Activated naive CD4-positive, alpha-beta T cell treated with anti-CD3 and anti-CD28 coated beads, Interleukin-2, amount 50 U/mL, for 24 hours (primary cell): Measurements from ENCODE around the gene GMPPA.

Experiments
- H3K27ac Mint-ChIP-seq: one replicate; pipeline ENCODE4 v1.8.0; 2021; ENCODE audit warnings: mild to moderate bottlenecking, mixed read lengths
- H3K27me3 Mint-ChIP-seq: one replicate; pipeline ENCODE4 v1.8.0; 2021; ENCODE audit warnings: mixed read lengths
- H3K36me3 Mint-ChIP-seq: one replicate; pipeline ENCODE4 v1.8.0; 2021; ENCODE audit warnings: mixed read lengths
- H3K4me1 Mint-ChIP-seq: one replicate; pipeline ENCODE4 v1.8.0; 2021; ENCODE audit warnings: mixed read lengths
- H3K4me3 Mint-ChIP-seq: one replicate; pipeline ENCODE4 v1.8.0; 2021; ENCODE audit warnings: mild to moderate bottlenecking, mixed read lengths
- H3K9me3 Mint-ChIP-seq: one replicate; pipeline ENCODE4 v1.8.0; 2021; ENCODE audit warnings: mixed read lengths

The GMPPA gene

GRCh38 chr2:219490186-219490585 lies 8.5 kb upstream of the GMPPA start:
- H3K36me3 Mint-ChIP-seq, result no peaks in the 10 kb centered on the region
- peaks cover 24% of the 10 kb centered on the region for H3K27me3 Mint-ChIP-seq
- H3K9me3 Mint-ChIP-seq, result no peaks in the 10 kb centered on the region
- H3K4me3 Mint-ChIP-seq, result no peak overlapping the region
- no peak overlapping the region for H3K27ac Mint-ChIP-seq
- no peaks in the 10 kb centered on the region for H3K4me1 Mint-ChIP-seq

- H3K4me3 Mint-ChIP-seq, result no peak overlapping the region
- H3K27ac Mint-ChIP-seq, result no peak overlapping the region
- no peaks in the 10 kb centered on the region for H3K4me1 Mint-ChIP-seq
- peaks cover 22% of the 10 kb centered on the region for H3K27me3 Mint-ChIP-seq
- no peaks in the 10 kb centered on the region for H3K36me3 Mint-ChIP-seq
- H3K9me3 Mint-ChIP-seq, result no peaks in the 10 kb centered on the region
These were observed 8.0 kb upstream of the GMPPA start for GRCh38 chr2:219490600-219491130.

- Mint-ChIP-seq H3K4me3 (no peak overlapping the region), H3K27me3 (peaks cover 19% of the 10 kb centered on the region), H3K9me3 (no peaks in the 10 kb centered on the region)
These were observed 7.3 kb upstream of the GMPPA start for GRCh38 chr2:219491278-219491963.

GRCh38 chr2:219492575-219492974 lies 6.1 kb upstream of the GMPPA start:
- Mint-ChIP-seq H3K4me3 (no peak overlapping the region), H3K4me1 (peaks cover 10% of the 10 kb centered on the region), H3K9me3 (no peaks in the 10 kb centered on the region), H3K36me3 (no peaks in the 10 kb centered on the region), H3K27me3 (peaks cover 16% of the 10 kb centered on the region), H3K27ac (no peak overlapping the region)

More at GRCh38 chr2:219491278-219491963, 7.3 kb upstream of the GMPPA start:
- H3K27ac Mint-ChIP-seq, result no peak overlapping the region
- H3K36me3 Mint-ChIP-seq, result no peaks in the 10 kb centered on the region
- peaks cover 3% of the 10 kb centered on the region for H3K4me1 Mint-ChIP-seq

- no peaks in the 10 kb centered on the region for H3K9me3 Mint-ChIP-seq
- no peak overlapping the region for H3K4me3 Mint-ChIP-seq
- H3K4me1 Mint-ChIP-seq, result peaks cover 12% of the 10 kb centered on the region
- H3K27ac Mint-ChIP-seq, result no peak overlapping the region
- no peaks in the 10 kb centered on the region for H3K36me3 Mint-ChIP-seq
- peaks cover 16% of the 10 kb centered on the region for H3K27me3 Mint-ChIP-seq
These were observed 5.6 kb upstream of the GMPPA start for GRCh38 chr2:219493086-219493485.

GRCh38 chr2:219494952-219495530 lies 3.6 kb upstream of the GMPPA start:
- Mint-ChIP-seq H3K36me3 (no peaks in the 10 kb centered on the region), H3K4me1 (peaks cover 31% of the 10 kb centered on the region), H3K27me3 (peaks cover 21% of the 10 kb centered on the region)

GRCh38 chr2:219495531-219496122 lies 3.1 kb upstream of the GMPPA start:
- Mint-ChIP-seq H3K27me3 (peaks cover 21% of the 10 kb centered on the region), H3K27ac (peak overlapping the region; percentile 23), H3K4me3 (no peak overlapping the region), H3K4me1 (peaks cover 35% of the 10 kb centered on the region), H3K36me3 (no peaks in the 10 kb centered on the region), H3K9me3 (no peaks in the 10 kb centered on the region)

More at GRCh38 chr2:219494952-219495530, 3.6 kb upstream of the GMPPA start:
- Mint-ChIP-seq H3K9me3 (no peaks in the 10 kb centered on the region), H3K27ac (no peak overlapping the region), H3K4me3 (no peak overlapping the region)

- no peaks in the 10 kb centered on the region for H3K9me3 Mint-ChIP-seq
- peak overlapping the region; percentile 16 for H3K4me3 Mint-ChIP-seq
- H3K27ac Mint-ChIP-seq, result no peak overlapping the region
- H3K27me3 Mint-ChIP-seq, result peaks cover 21% of the 10 kb centered on the region
- H3K4me1 Mint-ChIP-seq, result peaks cover 35% of the 10 kb centered on the region
- no peaks in the 10 kb centered on the region for H3K36me3 Mint-ChIP-seq
These were observed 2.4 kb upstream of the GMPPA start for GRCh38 chr2:219496247-219496824.

- no peaks in the 10 kb centered on the region for H3K9me3 Mint-ChIP-seq
- H3K4me3 Mint-ChIP-seq, result peak overlapping the region; percentile 92
- no peak overlapping the region for H3K27ac Mint-ChIP-seq
- H3K36me3 Mint-ChIP-seq, result no peaks in the 10 kb centered on the region
- H3K27me3 Mint-ChIP-seq, result peaks cover 21% of the 10 kb centered on the region
- H3K4me1 Mint-ChIP-seq, result peaks cover 35% of the 10 kb centered on the region
These were observed 1.7 kb upstream of the GMPPA start for GRCh38 chr2:219496825-219497494.

- Mint-ChIP-seq H3K4me3 (peak overlapping the region; percentile 92), H3K36me3 (no peaks in the 10 kb centered on the region), H3K27me3 (peaks cover 19% of the 10 kb centered on the region), H3K4me1 (peaks cover 35% of the 10 kb centered on the region), H3K27ac (no peak overlapping the region), H3K9me3 (no peaks in the 10 kb centered on the region)
These were observed 1.0 kb upstream of the GMPPA start for GRCh38 chr2:219497495-219498279.

GRCh38 chr2:219499058-219499307 lies 292 bp downstream of the GMPPA start:
- peaks cover 35% of the 10 kb centered on the region for H3K4me1 Mint-ChIP-seq
- peaks cover 13% of the 10 kb centered on the region for H3K27me3 Mint-ChIP-seq
- peak overlapping the region; percentile 92 for H3K4me3 Mint-ChIP-seq
- H3K36me3 Mint-ChIP-seq, result no peaks in the 10 kb centered on the region
- no peaks in the 10 kb centered on the region for H3K9me3 Mint-ChIP-seq
- H3K27ac Mint-ChIP-seq, result peak overlapping the region; percentile 94

- no peak overlapping the region for H3K27ac Mint-ChIP-seq
- H3K4me3 Mint-ChIP-seq, result peak overlapping the region; percentile 92
- H3K36me3 Mint-ChIP-seq, result no peaks in the 10 kb centered on the region
- peaks cover 35% of the 10 kb centered on the region for H3K4me1 Mint-ChIP-seq
- H3K27me3 Mint-ChIP-seq, result peaks cover 10% of the 10 kb centered on the region
- H3K9me3 Mint-ChIP-seq, result no peaks in the 10 kb centered on the region
These were observed 864 bp downstream of the GMPPA start for GRCh38 chr2:219499555-219499954.

- Mint-ChIP-seq H3K27ac (no peak overlapping the region), H3K27me3 (peaks cover 9% of the 10 kb centered on the region), H3K4me1 (peaks cover 35% of the 10 kb centered on the region)
These were observed 1.4 kb downstream of the GMPPA start for GRCh38 chr2:219500135-219500534.

GRCh38 chr2:219501849-219502248 lies 3.2 kb downstream of the GMPPA start:
- Mint-ChIP-seq H3K9me3 (no peaks in the 10 kb centered on the region), H3K4me3 (no peak overlapping the region), H3K4me1 (peaks cover 30% of the 10 kb centered on the region), H3K36me3 (peaks cover 9% of the 10 kb centered on the region), H3K27ac (no peak overlapping the region), H3K27me3 (peaks cover 9% of the 10 kb centered on the region)

More at GRCh38 chr2:219500135-219500534, 1.4 kb downstream of the GMPPA start:
- peaks cover 1% of the 10 kb centered on the region for H3K36me3 Mint-ChIP-seq
- H3K4me3 Mint-ChIP-seq, result peak overlapping the region; percentile 92
- H3K9me3 Mint-ChIP-seq, result no peaks in the 10 kb centered on the region

- Mint-ChIP-seq H3K4me1 (peaks cover 25% of the 10 kb centered on the region), H3K4me3 (no peak overlapping the region), H3K27me3 (peaks cover 5% of the 10 kb centered on the region), H3K27ac (no peak overlapping the region), H3K9me3 (no peaks in the 10 kb centered on the region), H3K36me3 (peaks cover 11% of the 10 kb centered on the region)
These were observed 3.9 kb downstream of the GMPPA start for GRCh38 chr2:219502618-219503017.
